Measurements from ENCODE around the gene ADA. TPM values are rescaled to one million over a fixed set of nuclear protein-coding genes. Genes with fewer than 3 reads are reported as not detected.

Gene ADA
- total RNA-seq, result 13.8 and 46.5 TPM in 2 replicates

GRCh38 chr20:44651684-44652423 lies at the start of gene ADA:
Gene ADA (minus strand): TSS chr20:44651699. CDS start chr20:44651607, 92 bp downstream.

GRCh38 chr20:44582311-44583025 lies 69.0 kb downstream of the ADA start, which contains the start of gene PKIG:
Gene PKIG (plus strand): TSS chr20:44582579. CDS start chr20:44614557, 31,978 bp downstream.

Other genes with a start within 250 kb of the ADA start
- gene TTPAL, start 175.8 kb downstream of the ADA start, total RNA-seq, result 2.3 and 4.4 TPM in 2 replicates
- gene SERINC3, start 129.6 kb downstream of the ADA start, total RNA-seq, result 130 and 138 TPM in 2 replicates
- gene PKIG, start 69.1 kb downstream of the ADA start, total RNA-seq, result 128 and 193 TPM in 2 replicates
- under 0.01 TPM in 1 of 2 replicates, not detected in the other for gene CCN5, start 63.7 kb upstream of the ADA start, total RNA-seq
- gene KCNK15, start 94.2 kb upstream of the ADA start, total RNA-seq, result under 0.01 TPM in 1 of 2 replicates, not detected in the other
- not detected in 2 replicates for gene RIMS4, start 158.8 kb upstream of the ADA start, total RNA-seq
- gene YWHAB, start 234.0 kb upstream of the ADA start, total RNA-seq, result 95.7 and 136 TPM in 2 replicates